ENCODE measurements around the gene CPHXL2.

Gene CPHXL2

DNA sequence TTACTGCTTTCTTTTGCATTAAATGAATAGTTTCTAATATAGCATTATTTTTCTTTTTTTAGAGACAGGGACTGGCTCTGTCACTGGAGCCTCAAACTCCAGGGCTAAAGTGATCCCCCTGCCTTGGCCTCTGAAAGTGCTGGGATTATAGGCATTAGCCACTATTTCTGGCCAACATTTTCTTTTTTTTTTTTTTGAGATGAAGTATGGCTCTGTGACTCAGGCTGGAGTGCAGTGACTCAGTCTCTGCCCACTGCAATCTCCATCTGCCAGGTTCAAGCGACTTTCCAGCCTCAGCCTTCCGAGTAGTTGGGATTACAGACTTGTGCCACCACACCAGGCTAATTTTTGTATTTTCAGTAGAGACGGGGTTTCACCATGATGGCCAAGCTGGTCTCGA is 26.5 kb upstream of the CPHXL2 start:
- Histone ChIP-seq H3K27me3 (ENCODE audit: insufficient read depth, poor library complexity, severe bottlenecking) (peaks cover 2% of the 10 kb centered on the region), H3K4me3 (ENCODE audit: severe bottlenecking) (no peak overlapping the region), H3K9me3 (ENCODE audit: severe bottlenecking) (no peaks in the 10 kb centered on the region), H3K4me1 (ENCODE audit: insufficient read depth, poor library complexity, severe bottlenecking) (no peaks in the 10 kb centered on the region), H3K36me3 (ENCODE audit: low read depth) (no peaks in the 10 kb centered on the region), H3K27ac (ENCODE audit: poor library complexity, severe bottlenecking) (no peak overlapping the region)
- DNase-seq (ENCODE audit: low spot score), result no peak
- TF ChIP-seq, protein P1, sequence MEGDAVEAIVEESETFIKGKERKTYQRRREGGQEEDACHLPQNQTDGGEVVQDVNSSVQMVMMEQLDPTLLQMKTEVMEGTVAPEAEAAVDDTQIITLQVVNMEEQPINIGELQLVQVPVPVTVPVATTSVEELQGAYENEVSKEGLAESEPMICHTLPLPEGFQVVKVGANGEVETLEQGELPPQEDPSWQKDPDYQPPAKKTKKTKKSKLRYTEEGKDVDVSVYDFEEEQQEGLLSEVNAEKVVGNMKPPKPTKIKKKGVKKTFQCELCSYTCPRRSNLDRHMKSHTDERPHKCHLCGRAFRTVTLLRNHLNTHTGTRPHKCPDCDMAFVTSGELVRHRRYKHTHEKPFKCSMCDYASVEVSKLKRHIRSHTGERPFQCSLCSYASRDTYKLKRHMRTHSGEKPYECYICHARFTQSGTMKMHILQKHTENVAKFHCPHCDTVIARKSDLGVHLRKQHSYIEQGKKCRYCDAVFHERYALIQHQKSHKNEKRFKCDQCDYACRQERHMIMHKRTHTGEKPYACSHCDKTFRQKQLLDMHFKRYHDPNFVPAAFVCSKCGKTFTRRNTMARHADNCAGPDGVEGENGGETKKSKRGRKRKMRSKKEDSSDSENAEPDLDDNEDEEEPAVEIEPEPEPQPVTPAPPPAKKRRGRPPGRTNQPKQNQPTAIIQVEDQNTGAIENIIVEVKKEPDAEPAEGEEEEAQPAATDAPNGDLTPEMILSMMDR (IDR thresholded peaks at IDR 0.05; ENCODE audit: poor library complexity, severe bottlenecking), result no peak
- no peak for ATAC-seq (ENCODE audit: low read depth)

DNA sequence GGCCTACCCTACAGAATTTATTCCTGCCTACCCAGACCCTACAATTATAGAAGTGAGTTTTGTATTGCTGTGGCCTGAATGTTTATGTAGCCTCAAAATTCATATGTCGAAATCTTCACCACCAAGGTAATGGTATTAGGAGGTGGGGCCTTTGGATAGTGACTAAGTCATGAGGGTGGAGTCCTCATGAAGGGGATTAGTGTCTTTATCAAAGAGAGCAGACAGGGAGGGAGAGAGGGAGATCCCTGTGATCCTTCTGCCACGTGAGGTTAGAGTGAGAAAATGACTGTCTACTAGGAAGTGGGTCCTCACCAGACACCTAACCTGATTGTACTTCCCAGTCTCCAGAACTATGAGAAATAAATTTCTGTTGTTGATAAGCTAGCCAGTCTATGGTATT is 25.4 kb upstream of the CPHXL2 start:
- Histone ChIP-seq H3K36me3 (ENCODE audit: low read depth) (no peaks in the 10 kb centered on the region), H3K4me3 (ENCODE audit: severe bottlenecking) (no peak overlapping the region), H3K9me3 (ENCODE audit: severe bottlenecking) (no peaks in the 10 kb centered on the region), H3K4me1 (ENCODE audit: insufficient read depth, poor library complexity, severe bottlenecking) (no peaks in the 10 kb centered on the region), H3K27me3 (ENCODE audit: insufficient read depth, poor library complexity, severe bottlenecking) (no peaks in the 10 kb centered on the region), H3K27ac (ENCODE audit: poor library complexity, severe bottlenecking) (no peak overlapping the region)
- DNase-seq (ENCODE audit: low spot score) (no peak), ATAC-seq (ENCODE audit: low read depth) (peak; percentile 74)
- TF ChIP-seq, protein P1 (IDR thresholded peaks at IDR 0.05; ENCODE audit: poor library complexity, severe bottlenecking), result no peak

DNA sequence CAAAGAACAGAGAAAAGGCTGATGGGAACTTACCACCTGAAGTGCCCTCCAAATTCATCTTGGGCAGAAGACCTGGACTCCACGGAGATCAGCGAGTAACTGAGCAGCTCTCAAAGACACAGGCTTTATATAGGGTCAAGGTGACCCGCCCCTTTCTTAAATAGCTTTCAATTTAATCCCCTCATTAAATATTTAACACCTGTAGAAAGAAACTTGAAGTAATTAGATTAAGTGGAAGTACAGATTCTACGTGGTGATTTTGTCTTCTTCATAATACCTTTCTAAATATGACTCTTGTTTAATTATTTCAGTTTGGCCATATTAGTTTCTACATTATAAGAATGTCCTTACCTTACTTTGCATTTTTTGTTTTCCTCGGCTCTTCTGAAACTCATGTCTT is 24.6 kb upstream of the CPHXL2 start, which contains the start of gene DUXB:
Gene DUXB, minus strand, starts transcription at position 101 of the 400 bp plus-strand sequence. Its CDS starts 43 bp downstream, at position 58.
- ATAC-seq (ENCODE audit: low read depth) (no peak), DNase-seq (ENCODE audit: low spot score) (no peak)
- no peaks in the 10 kb centered on the region for H3K9me3 ChIP-seq (ENCODE audit: severe bottlenecking)
- H3K4me1 ChIP-seq (ENCODE audit: insufficient read depth, poor library complexity, severe bottlenecking), result no peaks in the 10 kb centered on the region
- no peak within 1 kb of the TSS for H3K4me3 ChIP-seq (ENCODE audit: severe bottlenecking)
- H3K36me3 ChIP-seq (ENCODE audit: low read depth), result no peaks in the 10 kb centered on the region
- H3K27ac ChIP-seq (ENCODE audit: poor library complexity, severe bottlenecking), result no peak within 1 kb of the TSS
- TF ChIP-seq, protein P1 (IDR thresholded peaks at IDR 0.05; ENCODE audit: poor library complexity, severe bottlenecking), result no peak
- no peaks in the 10 kb centered on the region for H3K27me3 ChIP-seq (ENCODE audit: insufficient read depth, poor library complexity, severe bottlenecking)

DNA sequence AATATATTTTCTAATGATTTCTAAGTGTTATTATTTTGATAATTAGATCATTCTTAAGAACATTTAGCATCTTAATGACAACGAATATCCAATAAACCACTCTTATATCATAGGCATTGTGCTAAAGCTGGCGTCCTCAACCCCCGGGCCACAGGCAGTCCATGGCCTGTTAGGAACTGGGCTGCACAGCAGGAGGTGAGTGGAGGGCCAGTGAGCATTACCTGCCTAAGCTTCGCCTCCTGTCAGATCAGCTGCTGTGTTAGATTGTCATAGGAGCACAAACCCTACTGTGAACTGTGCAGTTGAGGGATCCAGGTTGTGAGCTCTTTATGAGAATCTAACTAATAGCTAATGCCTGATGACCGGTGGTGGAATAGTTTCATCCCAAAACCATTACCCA is 20.8 kb upstream of the CPHXL2 start:
- no peak overlapping the region for H3K27ac ChIP-seq (ENCODE audit: poor library complexity, severe bottlenecking)
- no peaks in the 10 kb centered on the region for H3K9me3 ChIP-seq (ENCODE audit: severe bottlenecking)
- no peak overlapping the region for H3K4me3 ChIP-seq (ENCODE audit: severe bottlenecking)
- no peaks in the 10 kb centered on the region for H3K36me3 ChIP-seq (ENCODE audit: low read depth)
- no peak for ATAC-seq (ENCODE audit: low read depth)
- no peaks in the 10 kb centered on the region for H3K27me3 ChIP-seq (ENCODE audit: insufficient read depth, poor library complexity, severe bottlenecking)
- no peak for DNase-seq (ENCODE audit: low spot score)
- TF ChIP-seq, protein P1 (IDR thresholded peaks at IDR 0.05; ENCODE audit: poor library complexity, severe bottlenecking), result no peak
- H3K4me1 ChIP-seq (ENCODE audit: insufficient read depth, poor library complexity, severe bottlenecking), result no peaks in the 10 kb centered on the region

DNA sequence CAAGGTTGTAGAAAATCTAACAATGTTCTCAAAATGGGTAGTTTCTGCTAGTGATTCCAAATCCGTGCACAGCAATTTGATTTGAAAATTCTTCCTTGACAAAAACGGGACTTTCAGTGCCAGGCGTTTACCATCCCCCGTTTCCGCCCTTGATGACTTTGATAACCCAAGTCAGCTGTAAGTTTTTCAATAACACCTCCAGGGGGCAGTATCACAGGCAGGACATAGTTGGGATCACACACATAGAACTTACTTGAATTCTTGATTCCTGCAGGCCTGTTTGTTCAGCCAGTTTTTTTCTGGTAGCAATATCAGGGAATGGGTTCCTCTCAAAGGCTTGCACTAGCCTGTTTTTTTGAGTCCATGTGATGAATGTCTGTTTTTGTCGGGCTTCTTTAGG is 18.9 kb upstream of the CPHXL2 start:
- H3K4me1 ChIP-seq (ENCODE audit: insufficient read depth, poor library complexity, severe bottlenecking), result no peaks in the 10 kb centered on the region
- H3K9me3 ChIP-seq (ENCODE audit: severe bottlenecking), result no peaks in the 10 kb centered on the region
- no peaks in the 10 kb centered on the region for H3K27me3 ChIP-seq (ENCODE audit: insufficient read depth, poor library complexity, severe bottlenecking)
- ATAC-seq (ENCODE audit: low read depth) (no peak), DNase-seq (ENCODE audit: low spot score) (no peak)
- H3K27ac ChIP-seq (ENCODE audit: poor library complexity, severe bottlenecking), result no peak overlapping the region
- H3K36me3 ChIP-seq (ENCODE audit: low read depth), result no peaks in the 10 kb centered on the region
- H3K4me3 ChIP-seq (ENCODE audit: severe bottlenecking), result no peak overlapping the region
- TF ChIP-seq, protein P1 (IDR thresholded peaks at IDR 0.05; ENCODE audit: poor library complexity, severe bottlenecking), result no peak

All from RWPE2 (cell line).